BJ (cell line): ENCODE results near the gene HOXC13. TPM values are rescaled to one million over a fixed set of nuclear protein-coding genes. Genes with fewer than 3 reads are reported as not detected.

Source experiments
- CTCF ChIA-PET: fragments of 350-600 bp; formaldehyde crosslinking; extraction: SDS; loops from one replicate; lab custom pipeline; 2021; ENCODE audit warnings: antibody characterized with exemption, inconsistent platforms; lab: Yijun Ruan, JAX
- POLR2A ChIA-PET: fragments of 300-600 bp; sonication (Branson Sonifier 250); formaldehyde crosslinking; extraction: SDS; loops from one replicate; lab custom pipeline; 2021; ENCODE audit warnings: antibody characterized with exemption; lab: Charles Lee
- DNase-seq: peaks from one replicate; pipeline ENCODE4 v3.0.0-alpha.2; 2011; ENCODE audit warnings: low read depth
- H3K27me3 ChIP-seq: 2 replicates; pipeline ENCODE4 v1.6.0; 2011; ENCODE audit warnings: low read length; ENCODE audit not compliant: control insufficient read depth, insufficient read depth
- H3K36me3 ChIP-seq: 2 replicates; pipeline ENCODE4 v1.5.1; 2011; ENCODE audit warnings: low read length; ENCODE audit not compliant: control insufficient read depth, insufficient read depth
- H3K4me3 ChIP-seq: 2 replicates; pipeline ENCODE4 v1.5.1; 2011; ENCODE audit warnings: low read depth, mild to moderate bottlenecking, control low read depth, low read length
- polyA plus RNA-seq: library from polyadenylated mRNA; depleted of rRNA; stranded (reverse); fragments of >200 nt; gene quantifications from 2 replicates; pipeline ENCODE4 v1.2.3, GENCODE V29; 2011
- TF ChIP-seq, protein P1 (sequence below): IDR thresholded peaks from 2 replicates; pipeline ENCODE4 v1.5.1; 2011; ENCODE audit warnings: low read depth, mild to moderate bottlenecking, control low read depth, inconsistent platforms, low read length, moderate library complexity; ENCODE audit not compliant: insufficient read depth

The HOXC13 gene
- polyA plus RNA-seq, 1 experiment: 1.0 TPM

GRCh38 chr12:53950437-53950773 is 11.8 kb downstream of the HOXC13 start:
- TF ChIP-seq, protein P1, sequence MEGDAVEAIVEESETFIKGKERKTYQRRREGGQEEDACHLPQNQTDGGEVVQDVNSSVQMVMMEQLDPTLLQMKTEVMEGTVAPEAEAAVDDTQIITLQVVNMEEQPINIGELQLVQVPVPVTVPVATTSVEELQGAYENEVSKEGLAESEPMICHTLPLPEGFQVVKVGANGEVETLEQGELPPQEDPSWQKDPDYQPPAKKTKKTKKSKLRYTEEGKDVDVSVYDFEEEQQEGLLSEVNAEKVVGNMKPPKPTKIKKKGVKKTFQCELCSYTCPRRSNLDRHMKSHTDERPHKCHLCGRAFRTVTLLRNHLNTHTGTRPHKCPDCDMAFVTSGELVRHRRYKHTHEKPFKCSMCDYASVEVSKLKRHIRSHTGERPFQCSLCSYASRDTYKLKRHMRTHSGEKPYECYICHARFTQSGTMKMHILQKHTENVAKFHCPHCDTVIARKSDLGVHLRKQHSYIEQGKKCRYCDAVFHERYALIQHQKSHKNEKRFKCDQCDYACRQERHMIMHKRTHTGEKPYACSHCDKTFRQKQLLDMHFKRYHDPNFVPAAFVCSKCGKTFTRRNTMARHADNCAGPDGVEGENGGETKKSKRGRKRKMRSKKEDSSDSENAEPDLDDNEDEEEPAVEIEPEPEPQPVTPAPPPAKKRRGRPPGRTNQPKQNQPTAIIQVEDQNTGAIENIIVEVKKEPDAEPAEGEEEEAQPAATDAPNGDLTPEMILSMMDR: no peak
- Histone ChIP-seq H3K27me3 (peaks cover 70% of the 10 kb centered on the region), H3K4me3 (no peak overlapping the region), H3K36me3 (no peaks in the 10 kb centered on the region)
- DNase-seq: no peak
- POLR2A ChIA-PET: no interaction called here
- CTCF ChIA-PET: interaction anchor here (0.7 to 1.2 kb wide), 2 partner anchors 204 to 206 kb away, joined by 3 read pairs; no protein-coding TSS in a partner anchor

DNA sequence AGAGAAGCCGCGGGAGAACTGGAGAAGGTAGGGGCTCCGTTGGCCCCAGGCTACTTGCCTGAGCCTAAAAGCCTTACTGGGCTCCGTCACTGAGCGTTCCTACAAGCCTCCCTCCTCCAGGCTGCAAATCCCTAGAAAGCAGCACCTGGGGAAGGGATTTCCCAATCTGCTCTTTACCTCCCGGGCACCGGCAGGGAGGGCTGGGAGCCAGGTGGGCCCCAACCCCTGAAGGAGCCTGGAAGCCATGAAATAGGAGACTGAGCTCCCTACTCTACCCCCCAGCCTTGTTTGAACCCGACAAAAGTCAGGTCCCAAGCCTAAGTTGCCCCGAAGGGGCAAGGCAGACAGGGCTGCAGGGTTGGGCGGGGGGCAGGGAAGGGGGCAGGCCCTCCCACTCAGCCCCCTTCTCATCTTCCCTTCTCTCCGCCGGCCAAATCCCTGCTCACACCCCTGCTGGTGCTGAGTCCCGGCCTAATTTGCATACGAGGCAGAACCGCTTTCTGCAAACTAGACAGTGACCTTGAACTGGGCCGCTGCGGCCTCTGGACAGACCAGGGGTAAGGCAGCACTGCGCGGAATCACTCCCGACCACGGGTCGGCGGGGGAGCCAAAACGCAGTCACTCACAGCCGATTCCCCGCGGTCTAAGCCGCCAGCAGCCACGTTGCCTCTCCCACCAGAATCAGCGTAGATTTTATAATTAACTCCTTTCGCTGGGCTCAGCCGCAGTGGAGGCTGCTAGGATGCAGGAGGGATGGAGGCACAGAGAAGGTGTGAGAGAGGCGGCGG is 12.4 kb downstream of the HOXC13 start:
- H3K27me3 ChIP-seq: peaks cover 65% of the 10 kb centered on the region
- no peaks in the 10 kb centered on the region for H3K36me3 ChIP-seq
- ChIA-PET CTCF (interaction anchor here (0.7 to 1.2 kb wide), 2 partner anchors 204 to 207 kb away, joined by 3 read pairs; no protein-coding TSS in a partner anchor), POLR2A (no interaction called here)
- TF ChIP-seq, protein P1: no peak
- no peak overlapping the region for H3K4me3 ChIP-seq
- DNase-seq: no peak

- Histone ChIP-seq H3K4me3 (no peak overlapping the region), H3K27me3 (peaks cover 65% of the 10 kb centered on the region), H3K36me3 (no peaks in the 10 kb centered on the region)
- TF ChIP-seq, protein P1: no peak
- ChIA-PET CTCF (interaction anchor here (1.0 to 1.2 kb wide), 2 partner anchors 33 to 205 kb away, joined by 3 read pairs; partner anchors contain the start of gene HOXC10), POLR2A (no interaction called here)
- no peak for DNase-seq
Observed at GRCh38 chr12:53951577-53952334, 13.1 kb downstream of the HOXC13 start.

GRCh38 chr12:53952335-53952694 is 13.7 kb downstream of the HOXC13 start:
- no peaks in the 10 kb centered on the region for H3K36me3 ChIP-seq
- DNase-seq: no peak
- H3K27me3 ChIP-seq: peaks cover 63% of the 10 kb centered on the region
- H3K4me3 ChIP-seq: no peak overlapping the region
- CTCF ChIA-PET: interaction anchor here (1.0 kb wide), 1 partner anchor 33 kb away, joined by 3 read pairs; the partner anchor contains the start of gene HOXC10
- TF ChIP-seq, protein P1: no peak
- POLR2A ChIA-PET: no interaction called here
